ENCODE results near the gene MAP2. TPM values are rescaled to one million over a fixed set of nuclear protein-coding genes. Genes with fewer than 3 reads are reported as not detected.

MAP2 gene
- total RNA-seq, 1 experiment from 2014 or later, result 7.4 TPM

GRCh38 chr2:209391776-209392401, 32.0 kb upstream of the MAP2 start:
- intact Hi-C loops (cut with micrococcal nuclease), result no loop called here
- Histone ChIP-seq H3K4me3 (replicated peaks in 1 of 2; ENCODE audit: low read depth in 1 of 2, low read length in 2 of 2) (no peak overlapping the region), H3K9ac (ENCODE audit: low read length) (no peak overlapping the region), H2AFZ (ENCODE audit: low read depth, low read length, poor library complexity, severe bottlenecking) (peak overlapping the region; percentile 47), H3K9me3 (ENCODE audit: control insufficient read depth in 1 of 2, insufficient read depth in 1 of 2, low read depth in 1 of 2, low read length in 2 of 2) (no peaks in the 10 kb centered on the region), H3K79me2 (ENCODE audit: insufficient read depth, low read length) (no peaks in the 10 kb centered on the region), H3K36me3 (ENCODE audit: control insufficient read depth in 1 of 2, insufficient read depth in 2 of 2, low read length in 2 of 2) (no peaks in the 10 kb centered on the region), H3K27me3 (ENCODE audit: insufficient read depth, low read length) (no peaks in the 10 kb centered on the region), H3K4me2 (ENCODE audit: low read length) (0 out of 2 replicates have a peak overlapping the region, but pooled peaks have one; percentile 8), H3K9me2 (ENCODE audit: insufficient read depth) (no peaks in the 10 kb centered on the region), H3K27ac (ENCODE audit: low read depth, low read length) (no peak overlapping the region), H3K4me1 (ENCODE audit: control insufficient read depth in 1 of 2, insufficient read depth in 2 of 2, low read length in 2 of 2) (peaks cover 0 to 9% of the 10 kb centered on the region in 2 experiments; a peak in 2 of 4 replicates), H4K20me1 (ENCODE audit: insufficient read depth) (no peaks in the 10 kb centered on the region)
- DNase-seq (ENCODE audit: low read depth, low spot score) (no peak), ATAC-seq (no peak)
- ChIA-PET POLR2A (no interaction called here), RAD21 (ENCODE audit: low non-redundant PET in 1 of 2, low total read pairs in 2 of 2, uncharacterized antibody in 2 of 2, unreplicated experiment in 2 of 2) (no interaction called here), CTCF (interaction anchor here (1.0 kb wide), 1 partner anchor 32 kb away, joined by 5 read pairs; the partner anchor contains the start of gene MAP2)
- BruUV-seq (replicated peaks), result no TSS peak
- TF ChIP-seq MAX (IDR thresholded peaks at IDR 0.05) (0 out of 2 replicates have a peak, but pooled peaks have one; percentile 16), POLR2AphosphoS5 (IDR thresholded peaks at IDR 0.05; ENCODE audit: low read depth, low read length) (no peak), SP1 (IDR thresholded peaks at IDR 0.05; ENCODE audit: low read depth) (no peak), FOSL1 (IDR thresholded peaks at IDR 0.05; ENCODE audit: low read depth) (no peak), ELF1 (IDR thresholded peaks at IDR 0.05; ENCODE audit: borderline replicate concordance, low read depth) (no peak)
- TF ChIP-seq, protein P1, sequence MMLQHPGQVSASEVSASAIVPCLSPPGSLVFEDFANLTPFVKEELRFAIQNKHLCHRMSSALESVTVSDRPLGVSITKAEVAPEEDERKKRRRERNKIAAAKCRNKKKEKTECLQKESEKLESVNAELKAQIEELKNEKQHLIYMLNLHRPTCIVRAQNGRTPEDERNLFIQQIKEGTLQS (IDR thresholded peaks at IDR 0.05), result no peak

DNA sequence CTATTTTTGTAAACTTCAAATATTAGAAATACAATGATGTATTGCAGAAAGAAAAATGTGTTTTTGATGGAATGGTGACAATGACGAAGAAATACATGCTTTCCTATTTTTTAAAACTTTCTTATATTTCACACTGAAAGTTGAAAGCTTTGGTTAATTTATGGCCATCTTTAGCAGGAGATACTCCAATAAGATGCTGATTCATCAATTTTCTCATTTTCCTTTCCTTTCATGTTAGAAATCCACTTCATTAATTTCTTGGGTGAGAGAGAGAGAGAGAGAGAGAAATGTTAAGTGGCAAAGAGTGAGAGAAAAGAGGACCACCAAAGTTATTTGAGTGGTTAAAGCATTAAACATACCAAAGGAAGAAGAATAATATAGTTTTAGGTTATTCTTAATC, 28.6 kb upstream of the MAP2 start:
- ChIA-PET CTCF (no interaction called here), POLR2A (no interaction called here)

More for the DNA sequence above, 28.6 kb upstream of the MAP2 start:
- no peak overlapping the region for H3K4me2 ChIP-seq (ENCODE audit: low read length)
- TF ChIP-seq EZH2phosphoT487 (IDR thresholded peaks at IDR 0.05; ENCODE audit: borderline replicate concordance), result no peak
- TF ChIP-seq ELF1 (IDR thresholded peaks at IDR 0.05; ENCODE audit: borderline replicate concordance, low read depth), result no peak
- TF ChIP-seq CBX3 (IDR thresholded peaks at IDR 0.05; ENCODE audit: low read depth), result no peak
- TF ChIP-seq ZFX (IDR thresholded peaks at IDR 0.05), result no peak
- TF ChIP-seq CEBPB (IDR thresholded peaks at IDR 0.05; ENCODE audit: low read depth), result no peak
- TF ChIP-seq EZH2 (IDR thresholded peaks at IDR 0.05), result no peak
- TF ChIP-seq MAX (IDR thresholded peaks at IDR 0.05), result no peak
- no peak for TF ChIP-seq SIN3A (IDR thresholded peaks at IDR 0.05; ENCODE audit: low read depth)
- no peak for TF ChIP-seq RAD21 (IDR thresholded peaks at IDR 0.05; ENCODE audit: low read depth)
- no peak for TF ChIP-seq SP1 (IDR thresholded peaks at IDR 0.05; ENCODE audit: low read depth)
- no peak for TF ChIP-seq JUND (IDR thresholded peaks at IDR 0.05)
- no peak for TF ChIP-seq FOSL1 (IDR thresholded peaks at IDR 0.05; ENCODE audit: low read depth)
- H2AFZ ChIP-seq (ENCODE audit: low read depth, low read length, poor library complexity, severe bottlenecking), result no peak overlapping the region
- H3K9me2 ChIP-seq (ENCODE audit: insufficient read depth), result no peaks in the 10 kb centered on the region
- H3K79me2 ChIP-seq (ENCODE audit: insufficient read depth, low read length), result no peaks in the 10 kb centered on the region
- no peaks in the 10 kb centered on the region for H3K27me3 ChIP-seq (ENCODE audit: insufficient read depth, low read length)
- no peak overlapping the region for H3K9ac ChIP-seq (ENCODE audit: low read length)
- RAD21 ChIA-PET (ENCODE audit: low non-redundant PET in 1 of 2, low total read pairs in 2 of 2, uncharacterized antibody in 2 of 2, unreplicated experiment in 2 of 2), result no interaction called here
- no peaks in the 10 kb centered on the region for H4K20me1 ChIP-seq (ENCODE audit: insufficient read depth)
- H3K4me3 ChIP-seq (replicated peaks in 1 of 2; ENCODE audit: low read depth in 1 of 2, low read length in 2 of 2), result no peak overlapping the region
- DNase-seq (ENCODE audit: low read depth, low spot score), result no peak
- no TSS peak for BruUV-seq (replicated peaks)
- no peak overlapping the region for H3K27ac ChIP-seq (ENCODE audit: low read depth, low read length)
- no peaks in the 10 kb centered on the region for H3K36me3 ChIP-seq (ENCODE audit: control insufficient read depth in 1 of 2, insufficient read depth in 2 of 2, low read length in 2 of 2)
- peaks cover 0 to 9% of the 10 kb centered on the region in 2 experiments; a peak in 2 of 4 replicates for H3K4me1 ChIP-seq (ENCODE audit: control insufficient read depth in 1 of 2, insufficient read depth in 2 of 2, low read length in 2 of 2)
- no peaks in the 10 kb centered on the region for H3K9me3 ChIP-seq (ENCODE audit: control insufficient read depth in 1 of 2, insufficient read depth in 1 of 2, low read depth in 1 of 2, low read length in 2 of 2)
- ATAC-seq, result no peak
- intact Hi-C loops (cut with micrococcal nuclease), result no loop called here
